Thyroid gland (tissue), 4 donors: Measurements from ENCODE around the gene CACNA1I. TPM values are rescaled to one million over a fixed set of nuclear protein-coding genes. Genes with fewer than 3 reads are reported as not detected.
A peak's percentile ranks its signal among the peaks of the same experiment; 100 is the strongest.

Experiments used
- DNase-seq, 2 donors: peaks; one replicate each; pipeline ENCODE4 v3.0.0-alpha.2; 2019
- H3K27ac ChIP-seq, 3 donors: fragments of 200-600 bp; sonication (generic); 1 replicate in 2 of 3; 2 replicates in 1 of 3; pipeline ENCODE4 v1.5.1; 2016 to 2019; ENCODE audit warnings: mild to moderate bottlenecking in 1 of 3, moderate library complexity in 1 of 3
- H3K27me3 ChIP-seq: fragments of 200-600 bp; sonication (generic); one replicate; pipeline ENCODE4 v1.5.1; 2019
- H3K36me3 ChIP-seq, 2 donors: fragments of 200-600 bp; sonication (generic); one replicate each; pipeline ENCODE4 v1.5.1; 2016 to 2019
- H3K4me1 ChIP-seq, 2 donors: fragments of 200-600 bp; sonication (generic); one replicate each; pipeline ENCODE4 v1.5.1; 2017 to 2019
- H3K4me3 ChIP-seq, 3 donors: fragments of 200-600 bp; sonication (generic); replicated peaks in 1 of 3; 1 replicate in 2 of 3; 2 replicates in 1 of 3; pipeline ENCODE4 v1.5.1; 2016; ENCODE audit warnings: mild to moderate bottlenecking in 1 of 3
- H3K9me3 ChIP-seq: fragments of 200-600 bp; sonication (generic); one replicate; pipeline ENCODE4 v1.5.1; 2017
- POLR2A ChIP-seq, 2 donors: fragments of 450-650 bp; IDR thresholded peaks; one replicate each; pipeline ENCODE4 v1.6.1; 2017; ENCODE audit warnings: antibody characterized with exemption in 2 of 2, mild to moderate bottlenecking in 2 of 2, moderate library complexity in 1 of 2
- WGBS, 2 donors: methylation state at CpG; one replicate each; pipeline ENCODE4 v1.1.5; 2017; 5-methylcytosine and 5-hydroxymethylcytosine counted together
- intact Hi-C: fragments of 100-400 bp; cut with DNase I; formaldehyde crosslinking; loops from one replicate; pipeline ENCODE4 v1.15.1; 2023
- total RNA-seq, 4 donors: library from RNA; depleted of rRNA; stranded (reverse); fragments of >200 nt; gene quantifications; one replicate each; pipeline ENCODE4 v1.2.3, GENCODE V29; 2016
- TF ChIP-seq, protein P1 (sequence below), 6 experiments: fragments of 200-600 bp in 3 of 6; fragments of 450-650 bp in 3 of 6; sonication (generic) in 3 of 6; IDR thresholded peaks; one replicate each; pipeline ENCODE4 v1.5.1; 2016 to 2019; ENCODE audit warnings: antibody characterized with exemption in 6 of 6, mild to moderate bottlenecking in 2 of 6, inconsistent platforms in 1 of 6, moderate library complexity in 1 of 6

Gene CACNA1I
- total RNA-seq, 4 donors from 2014 or later, result 3.7 to 10.7 (median 6.4) TPM

DNA sequence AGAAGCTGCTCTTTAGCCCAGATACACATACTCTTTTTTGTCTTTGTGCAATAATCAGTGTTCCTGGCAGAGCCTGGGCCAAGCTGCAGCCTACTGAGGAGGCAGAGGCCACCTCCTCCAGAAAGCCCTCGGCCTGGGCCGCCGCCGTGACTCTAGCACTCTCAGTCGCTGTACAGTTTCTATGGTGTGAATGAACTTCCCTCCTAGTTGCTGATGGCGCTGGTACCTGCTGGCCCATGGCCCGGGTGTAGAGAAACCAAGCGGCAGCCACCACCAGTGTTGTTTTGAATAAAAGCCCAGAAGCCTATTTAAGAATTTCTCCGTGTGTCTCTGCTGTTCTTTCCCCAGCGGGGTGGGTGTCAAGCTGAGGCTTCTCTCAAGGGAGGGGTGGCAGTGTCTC, 118.9 kb downstream of the CACNA1I start:
- Histone ChIP-seq H3K4me1 (peaks cover 20 to 28% of the 10 kb centered on the region in 2 donors), H3K27me3 (no peaks in the 10 kb centered on the region)
- 64 to 75% methylated on average over 10 of the region's 10 CpGs for WGBS, 2 donors

DNA sequence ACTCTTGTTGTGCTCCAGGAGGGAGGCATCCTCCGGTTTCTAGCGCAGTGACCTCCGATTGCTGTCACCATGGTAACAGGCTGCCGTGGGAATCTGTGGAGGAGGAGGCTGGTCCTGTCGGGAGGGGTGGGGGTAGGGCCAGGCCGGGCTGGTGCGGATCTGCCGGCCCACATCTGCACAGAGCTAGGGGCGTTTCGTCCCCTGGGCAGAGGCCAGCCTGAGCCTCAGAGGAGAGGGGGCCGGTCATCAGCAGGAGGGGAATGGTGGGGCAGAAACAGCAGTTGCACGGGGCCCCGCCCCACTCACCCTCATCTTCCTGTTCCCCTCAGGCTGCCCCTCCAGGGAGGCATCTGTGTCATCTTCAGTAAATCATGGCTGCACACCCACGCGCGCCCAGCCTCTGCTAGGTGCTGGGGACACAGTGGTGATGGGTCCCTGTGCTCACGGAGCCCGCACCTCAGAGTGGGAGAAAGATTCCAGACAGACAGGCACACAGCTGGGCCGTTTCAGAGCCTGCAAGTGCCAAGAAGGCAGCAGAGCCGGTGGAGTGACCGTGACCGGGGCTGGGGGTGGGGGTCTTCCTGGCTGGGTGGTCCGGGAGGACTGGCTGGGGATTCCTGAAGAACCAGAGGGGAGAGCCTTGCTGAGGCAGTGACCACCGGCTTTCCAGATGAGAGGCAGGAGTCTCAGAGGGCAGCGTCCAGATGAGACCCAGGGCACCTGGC, 120.5 kb downstream of the CACNA1I start:
- intact Hi-C loops, result no loop called here
- no peaks in the 10 kb centered on the region for H3K9me3 ChIP-seq
- H3K27ac ChIP-seq, result no peak overlapping the region
- WGBS, 2 donors, result 36 to 42% methylated on average over 22 to 25 of the region's 25 CpGs
- no peak for TF ChIP-seq POLR2A (IDR thresholded peaks at IDR 0.05)
- TF ChIP-seq, protein P1, sequence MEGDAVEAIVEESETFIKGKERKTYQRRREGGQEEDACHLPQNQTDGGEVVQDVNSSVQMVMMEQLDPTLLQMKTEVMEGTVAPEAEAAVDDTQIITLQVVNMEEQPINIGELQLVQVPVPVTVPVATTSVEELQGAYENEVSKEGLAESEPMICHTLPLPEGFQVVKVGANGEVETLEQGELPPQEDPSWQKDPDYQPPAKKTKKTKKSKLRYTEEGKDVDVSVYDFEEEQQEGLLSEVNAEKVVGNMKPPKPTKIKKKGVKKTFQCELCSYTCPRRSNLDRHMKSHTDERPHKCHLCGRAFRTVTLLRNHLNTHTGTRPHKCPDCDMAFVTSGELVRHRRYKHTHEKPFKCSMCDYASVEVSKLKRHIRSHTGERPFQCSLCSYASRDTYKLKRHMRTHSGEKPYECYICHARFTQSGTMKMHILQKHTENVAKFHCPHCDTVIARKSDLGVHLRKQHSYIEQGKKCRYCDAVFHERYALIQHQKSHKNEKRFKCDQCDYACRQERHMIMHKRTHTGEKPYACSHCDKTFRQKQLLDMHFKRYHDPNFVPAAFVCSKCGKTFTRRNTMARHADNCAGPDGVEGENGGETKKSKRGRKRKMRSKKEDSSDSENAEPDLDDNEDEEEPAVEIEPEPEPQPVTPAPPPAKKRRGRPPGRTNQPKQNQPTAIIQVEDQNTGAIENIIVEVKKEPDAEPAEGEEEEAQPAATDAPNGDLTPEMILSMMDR (IDR thresholded peaks at IDR 0.05), result no peak
- H3K4me3 ChIP-seq, result no peak overlapping the region
- H3K4me1 ChIP-seq, result peaks cover 20 to 28% of the 10 kb centered on the region in 2 donors
- H3K27me3 ChIP-seq, result no peaks in the 10 kb centered on the region
- no peaks in the 10 kb centered on the region for H3K36me3 ChIP-seq
- DNase-seq, result peak in 1 of 2 donors; percentile 22

More for the DNA sequence above, 118.9 kb downstream of the CACNA1I start:
- DNase-seq, result peak; percentile 46 to 60
- Histone ChIP-seq H3K36me3 (no peaks in the 10 kb centered on the region), H3K4me3 (no peak overlapping the region), H3K27ac (peak overlapping the region in 2 of 3 donors; percentile 47 to 57), H3K9me3 (no peaks in the 10 kb centered on the region)
- TF ChIP-seq, protein P1 (IDR thresholded peaks at IDR 0.05), result no peak
- TF ChIP-seq POLR2A (IDR thresholded peaks at IDR 0.05), result no peak
- intact Hi-C loops, result no loop called here

DNA sequence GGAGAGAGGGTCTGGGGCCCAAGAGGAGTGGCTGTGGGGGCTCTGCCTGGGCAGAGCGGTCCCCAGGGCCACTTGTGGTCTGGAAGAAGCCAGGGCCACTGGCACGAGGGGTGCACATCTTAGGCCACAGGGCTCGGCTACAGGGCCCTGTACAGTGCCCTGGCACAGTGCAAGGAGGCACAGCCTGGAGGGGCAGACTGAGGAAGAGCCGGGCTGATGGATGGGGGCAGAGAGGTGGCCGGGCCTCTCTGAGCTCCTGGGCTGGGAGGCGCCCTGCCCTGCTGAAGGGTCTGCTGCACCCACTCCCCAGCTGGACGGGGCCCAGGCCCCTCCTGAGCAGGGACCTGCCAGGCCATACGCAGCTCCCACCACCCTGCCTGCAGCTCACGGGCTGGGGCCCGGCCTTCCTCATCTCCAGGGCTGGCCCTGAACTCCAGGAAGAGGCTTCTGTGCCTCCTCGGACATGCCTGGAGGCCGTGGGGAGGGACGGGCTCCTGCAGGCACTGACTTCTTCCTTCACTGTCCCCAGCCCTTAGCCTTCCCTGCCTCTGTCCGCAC, 123.5 kb downstream of the CACNA1I start:
- TF ChIP-seq, protein P1 (IDR thresholded peaks at IDR 0.05), result no peak
- no peak for TF ChIP-seq POLR2A (IDR thresholded peaks at IDR 0.05)
- no peaks in the 10 kb centered on the region for H3K36me3 ChIP-seq
- no peaks in the 10 kb centered on the region for H3K27me3 ChIP-seq
- WGBS, 2 donors, result 74 to 75% methylated on average over 12 to 13 of the region's 14 CpGs
- no peak for DNase-seq
- no peaks in the 10 kb centered on the region for H3K9me3 ChIP-seq
- H3K4me3 ChIP-seq, result no peak overlapping the region
- no peak overlapping the region for H3K27ac ChIP-seq
- peaks cover 10 to 15% of the 10 kb centered on the region in 2 donors for H3K4me1 ChIP-seq
- intact Hi-C loops, result no loop called here

DNA sequence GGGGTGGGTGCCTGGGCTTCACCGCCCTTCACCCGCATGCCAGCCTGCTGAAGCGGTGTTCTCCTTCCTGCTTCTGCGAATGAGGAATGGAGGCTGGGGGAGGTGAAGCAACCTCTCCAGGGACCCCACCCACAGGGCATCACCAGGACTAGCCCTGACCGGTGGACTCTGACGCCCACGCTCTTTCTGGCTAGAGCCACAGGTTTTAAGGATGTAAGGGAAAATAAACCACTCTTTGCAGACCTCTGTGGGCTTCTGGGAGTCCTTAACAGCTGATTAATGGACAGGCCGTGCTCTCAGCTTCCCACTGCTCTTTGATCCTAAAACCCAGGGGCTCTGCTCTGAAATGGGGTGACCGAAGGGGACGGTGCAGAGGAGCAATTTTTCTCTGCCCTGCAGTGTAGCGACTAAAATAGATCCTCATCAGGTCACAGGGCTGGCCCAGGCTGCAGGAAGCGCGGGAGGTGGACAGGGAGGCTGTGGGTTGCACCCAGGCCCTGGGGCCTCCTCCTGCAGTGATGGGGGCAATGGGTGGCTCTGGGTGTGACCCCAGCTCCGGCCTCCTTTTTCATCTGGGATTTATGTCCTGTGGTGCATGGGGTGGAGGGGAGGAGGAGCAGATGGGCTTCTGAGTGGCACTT, 127.4 kb downstream of the CACNA1I start:
- no peak for DNase-seq
- Histone ChIP-seq H3K27ac (no peak overlapping the region), H3K36me3 (no peaks in the 10 kb centered on the region), H3K4me1 (no peaks in the 10 kb centered on the region), H3K4me3 (no peak overlapping the region), H3K9me3 (no peaks in the 10 kb centered on the region), H3K27me3 (no peaks in the 10 kb centered on the region)
- TF ChIP-seq, protein P1 (IDR thresholded peaks at IDR 0.05), result no peak
- intact Hi-C loops, result no loop called here
- 75 to 85% methylated on average over 11 to 14 of the region's 14 CpGs for WGBS, 2 donors
